SK-N-SH (cell line): Measurements from ENCODE around the gene GLOD4.

Source experiments
- CTCF ChIP-seq: fragments of 200-600 bp; sonication (generic); IDR thresholded peaks from 2 replicates; pipeline ENCODE4 v1.6.1; 2017; ENCODE audit warnings: antibody characterized with exemption, mild to moderate bottlenecking, moderate library complexity
- MAX ChIP-seq: IDR thresholded peaks from 2 replicates; pipeline ENCODE4 v1.4.0; 2012; ENCODE audit warnings: low read depth
- REST ChIP-seq: IDR thresholded peaks from 2 replicates; pipeline ENCODE4 v1.6.1; 2012; ENCODE audit warnings: mild to moderate bottlenecking, low read depth, low read length, moderate library complexity
- TAF1 ChIP-seq: IDR thresholded peaks from 2 replicates; pipeline ENCODE4 v1.6.1; 2012; ENCODE audit warnings: low read depth, mild to moderate bottlenecking, low read length, moderate library complexity, borderline replicate concordance

GRCh38 chr17:795721-796120, 13.6 kb upstream of the GLOD4 start:
- TF ChIP-seq CTCF: no peak
- no peak for TF ChIP-seq MAX
- TF ChIP-seq TAF1: no peak
- no peak for TF ChIP-seq REST
